Hematopoietic multipotent progenitor cell treated with erythropoietin and hydrocortisone succinate and interleukin-3 and kit ligand, for 4 days (in vitro differentiated cells): ENCODE data around the gene FOXF1.
A peak's percentile ranks its signal among the peaks of the same experiment; 100 is the strongest.

ENCODE experiments used
- DNase-seq: peaks from one replicate; pipeline ENCODE4 v3.0.0-alpha.2; 2015

FOXF1 gene

DNA sequence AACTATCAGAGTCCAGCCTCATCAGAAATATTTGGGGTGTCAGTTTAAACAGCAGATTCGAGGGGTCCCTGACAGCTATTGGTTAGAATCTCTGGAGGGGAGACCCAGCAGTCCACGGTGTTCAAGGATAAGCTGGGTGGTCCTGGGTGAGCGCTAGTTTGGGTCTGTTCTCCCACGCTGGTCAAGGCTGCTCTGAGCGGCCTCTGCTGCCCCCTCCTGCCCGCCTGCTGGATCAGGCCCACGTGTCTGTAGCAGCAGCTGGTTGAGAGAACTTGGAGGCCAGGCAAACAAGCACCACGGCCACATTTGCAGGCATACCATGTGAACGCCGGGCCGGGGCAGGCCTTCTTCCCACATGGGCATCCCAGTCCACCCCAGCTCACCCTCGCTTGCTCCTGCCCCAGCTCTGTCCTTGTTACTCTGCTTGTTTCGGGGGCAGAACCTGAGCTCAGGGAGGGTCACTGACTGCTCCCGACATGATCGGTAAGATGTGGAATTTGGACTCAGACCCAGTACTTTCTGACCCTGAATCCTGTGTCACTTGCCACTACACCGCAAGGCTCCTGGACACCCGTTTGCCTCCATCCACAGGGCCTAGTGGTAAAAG is 7.4 kb downstream of the FOXF1 start:
- peak; percentile 74 for DNase-seq

GRCh38 chr16:86519007-86519648 is 8.8 kb downstream of the FOXF1 start:
- no peak for DNase-seq

DNA sequence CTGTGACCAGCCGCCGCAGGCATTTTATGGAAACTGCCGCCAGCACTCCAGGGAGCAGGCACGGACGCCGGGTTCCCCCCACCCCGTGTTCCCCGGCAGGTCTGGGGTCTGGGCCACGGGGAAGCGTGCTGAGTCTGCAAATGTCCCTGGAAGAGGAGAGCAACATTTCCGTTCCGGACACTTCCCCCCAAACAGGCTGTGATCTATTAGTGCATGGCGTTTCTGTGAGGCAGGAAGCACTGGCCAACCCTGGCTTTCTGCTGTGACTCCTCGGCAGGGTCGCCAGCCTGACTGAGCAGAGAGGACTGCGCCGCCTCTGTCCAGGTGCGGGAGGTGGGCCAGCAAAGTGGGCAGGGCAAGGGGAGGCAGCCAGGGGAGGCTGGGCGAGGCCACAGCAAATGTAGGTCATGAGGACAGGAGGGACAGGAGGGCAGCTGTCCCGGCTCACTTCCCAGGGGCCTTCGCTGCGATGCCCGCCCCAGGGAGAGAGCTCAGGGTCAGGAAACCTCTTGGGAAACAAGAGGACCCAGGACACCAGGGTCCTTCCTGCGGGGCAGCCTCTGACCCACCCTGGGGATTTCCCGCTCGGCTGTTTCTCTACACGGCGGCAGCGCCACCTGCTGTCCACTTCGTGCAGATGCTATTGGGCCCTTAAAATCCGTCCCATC is 9.5 kb downstream of the FOXF1 start:
- peak; percentile 65 for DNase-seq

DNA sequence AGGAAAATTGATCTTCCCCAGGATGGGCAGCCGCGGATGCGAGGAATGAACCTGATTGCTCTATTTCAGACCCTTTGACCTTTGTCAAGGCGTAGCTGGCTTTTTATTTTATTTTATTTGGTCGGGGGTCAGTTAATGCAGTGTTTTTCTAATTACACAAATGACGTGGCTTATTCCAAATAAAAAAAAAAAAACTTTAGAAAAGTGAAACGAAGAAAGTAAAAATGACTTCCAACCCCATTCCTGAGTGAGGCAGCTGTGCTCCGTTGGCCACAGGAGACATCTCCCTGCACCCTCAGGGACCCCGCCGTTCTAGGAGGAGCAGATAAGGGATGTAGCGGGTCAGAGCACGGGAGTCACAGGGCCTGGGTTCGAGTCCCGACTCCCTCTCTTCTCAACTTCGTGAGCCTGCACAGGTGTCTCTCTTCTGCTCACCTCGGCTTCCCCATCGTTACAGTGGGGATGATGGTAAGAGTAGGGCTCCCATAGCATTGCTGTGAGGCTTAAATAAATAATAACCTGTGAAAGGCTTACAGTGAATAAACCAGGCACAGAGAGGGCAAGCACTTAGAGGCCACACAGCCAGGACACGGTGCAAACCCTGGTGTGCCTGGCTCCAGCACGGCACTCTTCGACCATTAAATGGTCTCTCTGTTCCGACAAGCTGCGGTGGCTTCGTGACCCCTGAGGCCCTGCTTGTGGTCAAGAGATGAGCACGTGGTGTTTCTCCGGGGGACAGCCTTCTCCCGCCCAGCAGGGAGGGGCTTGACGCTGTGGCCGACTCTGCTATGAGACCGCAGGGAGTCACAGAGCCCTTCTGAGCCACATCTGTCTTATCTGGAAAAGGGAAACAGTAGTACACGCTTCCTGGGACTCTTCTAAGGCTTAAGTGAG is 10.2 kb downstream of the FOXF1 start:
- no peak for DNase-seq

- no peak for DNase-seq
These were observed 11.2 kb downstream of the FOXF1 start for GRCh38 chr16:86521236-86522197.

- DNase-seq, result no peak
These were observed 12.3 kb downstream of the FOXF1 start for GRCh38 chr16:86522634-86523033.

GRCh38 chr16:86523166-86523740 is 12.9 kb downstream of the FOXF1 start:
- no peak for DNase-seq

DNA sequence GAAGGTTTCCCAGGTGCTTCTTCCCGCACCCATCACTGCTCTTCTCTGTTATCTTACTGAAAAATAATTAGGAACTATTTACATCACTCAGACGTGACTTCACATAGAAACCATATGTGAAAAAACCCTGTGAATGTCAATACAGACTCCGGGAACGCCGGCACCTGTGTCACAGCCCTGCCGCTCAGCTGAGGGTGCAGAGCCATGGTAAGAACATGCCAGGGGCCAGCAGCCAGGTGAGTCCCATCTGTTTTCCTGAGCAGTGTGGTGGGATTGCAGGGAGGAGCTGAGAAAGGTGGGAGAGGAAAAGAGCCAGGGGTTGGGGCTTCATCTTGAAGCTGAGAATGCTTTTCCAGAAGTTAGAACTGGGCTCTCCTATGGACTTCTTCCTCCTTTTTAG is 13.7 kb downstream of the FOXF1 start:
- DNase-seq, result no peak

GRCh38 chr16:86525696-86526095 is 15.4 kb downstream of the FOXF1 start:
- DNase-seq, result no peak

DNA sequence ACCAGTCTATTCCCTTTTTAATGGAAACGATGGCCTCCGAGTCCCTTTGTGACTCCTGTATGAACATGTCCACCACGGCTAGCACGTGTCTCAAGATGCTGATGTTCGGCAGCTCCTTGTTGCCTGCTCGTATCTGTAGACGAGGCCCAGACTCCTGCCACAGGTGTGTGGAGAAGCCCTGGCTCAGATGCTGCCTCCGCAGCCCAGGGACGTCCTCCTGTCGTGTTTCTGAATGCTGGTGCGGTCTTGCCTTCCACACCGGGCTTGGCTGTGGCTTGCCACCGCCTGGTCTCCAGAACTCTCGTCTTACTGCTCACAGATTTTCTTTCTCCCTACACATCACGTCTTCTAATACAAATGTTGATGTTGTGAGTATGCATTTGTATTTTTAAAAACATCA is 17.0 kb downstream of the FOXF1 start:
- no peak for DNase-seq

- no peak for DNase-seq
These were observed 18.0 kb downstream of the FOXF1 start for GRCh38 chr16:86528061-86528929.

GRCh38 chr16:86529160-86529559 is 18.8 kb downstream of the FOXF1 start:
- no peak for DNase-seq

DNA sequence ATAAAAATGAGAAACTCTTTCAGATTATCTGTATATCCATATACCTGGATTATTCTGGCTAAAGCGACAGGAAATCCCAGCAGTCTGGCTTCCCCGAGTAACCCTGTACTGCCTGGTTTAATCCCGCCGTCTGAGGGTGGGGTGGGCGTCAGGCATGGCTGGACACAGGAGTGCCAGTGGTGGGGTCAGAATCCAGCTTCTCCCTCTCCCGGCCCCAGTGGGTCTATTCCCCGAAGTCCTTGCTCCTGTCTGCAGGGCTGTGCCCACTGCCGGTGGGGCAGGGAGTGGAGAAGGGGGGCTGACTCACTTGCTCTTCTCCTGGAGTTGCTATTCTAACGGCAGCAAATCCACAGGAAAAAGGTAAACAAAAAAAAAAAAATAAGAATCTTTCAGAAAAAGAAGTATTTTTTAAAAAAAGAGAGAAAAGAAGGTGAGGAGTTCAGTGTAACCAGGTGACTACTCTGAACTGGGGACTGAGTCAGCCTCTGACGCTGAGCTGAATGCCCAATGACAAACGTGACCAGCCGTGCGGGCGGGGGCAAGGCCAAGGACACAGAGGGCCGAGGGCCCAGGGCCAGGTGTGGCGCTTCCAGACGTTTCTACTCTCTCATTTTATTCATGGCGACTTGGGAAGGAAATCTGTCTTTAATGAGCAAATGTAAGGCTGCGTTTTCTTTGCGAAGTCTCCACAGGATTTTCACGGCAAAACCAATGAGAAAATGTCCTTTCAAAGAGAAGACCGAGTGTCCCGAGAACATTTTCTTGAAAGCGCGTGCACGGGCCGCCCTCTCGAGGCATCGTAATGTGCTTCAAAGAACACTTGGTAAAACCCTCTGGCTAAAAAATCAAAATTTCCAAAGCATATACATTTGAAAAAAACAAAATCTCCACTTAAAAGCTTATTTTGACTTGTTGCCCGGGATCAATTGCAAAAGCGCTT is 20.2 kb downstream of the FOXF1 start:
- DNase-seq, result no peak

GRCh38 chr16:86531191-86531545 is 20.8 kb downstream of the FOXF1 start:
- no peak for DNase-seq

DNA sequence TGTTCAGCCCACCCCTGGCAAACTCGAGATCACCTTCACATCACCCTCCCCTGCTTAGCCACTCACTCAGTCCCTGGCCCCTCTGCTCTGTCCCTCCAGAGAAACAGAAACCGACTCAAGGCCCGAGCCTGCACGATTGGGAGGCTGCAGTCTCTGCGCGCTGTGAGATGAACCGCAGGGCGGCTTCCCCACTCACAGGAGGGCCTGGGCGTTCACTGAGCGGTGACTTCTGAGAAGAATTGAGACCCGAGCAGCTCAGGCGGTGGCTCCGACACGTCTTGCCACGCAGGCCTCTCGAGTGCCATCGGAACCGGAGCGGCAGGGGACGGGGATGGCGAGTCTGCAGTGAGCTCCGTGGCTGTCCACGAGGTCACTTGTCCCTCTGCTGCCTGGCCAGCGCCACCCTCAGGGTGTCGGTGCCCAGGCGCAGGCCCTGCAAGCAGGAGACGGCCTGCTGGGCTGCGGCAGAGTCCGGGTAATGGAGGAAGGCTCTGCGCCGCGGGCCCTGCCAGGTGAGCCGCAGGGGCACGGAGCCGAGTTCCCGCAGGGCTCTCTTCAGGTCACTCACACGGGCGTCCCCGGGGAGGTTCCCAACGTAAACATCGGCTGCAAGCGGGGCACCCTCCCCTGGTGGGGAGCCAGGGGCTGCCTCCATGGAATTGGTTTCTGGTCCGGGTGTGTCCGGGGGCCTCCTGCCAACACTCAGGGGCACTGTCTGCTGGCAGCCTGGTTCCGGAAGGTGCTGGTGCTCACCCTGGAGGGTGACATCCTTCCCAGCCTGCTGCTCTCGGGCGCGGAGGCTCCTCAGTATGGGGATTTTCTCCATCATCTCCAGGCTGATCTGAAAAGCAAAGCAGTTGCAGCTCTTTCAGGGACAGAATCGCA is 21.6 kb downstream of the FOXF1 start:
- DNase-seq, result no peak

DNA sequence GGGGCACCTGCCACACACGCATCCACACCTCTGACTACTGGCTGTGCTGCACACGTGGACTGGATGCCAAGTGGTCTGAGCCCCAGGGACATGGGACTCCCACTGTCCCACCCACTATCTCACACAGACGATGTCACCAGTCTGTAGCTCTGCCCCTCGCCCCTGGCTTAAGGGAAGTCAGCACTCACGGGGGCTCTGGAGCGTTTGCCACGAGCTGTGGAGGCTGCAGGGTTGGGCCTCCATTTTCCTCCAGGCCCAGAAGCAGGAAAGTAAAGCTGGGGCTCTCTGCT is 22.1 kb downstream of the FOXF1 start:
- no peak for DNase-seq

DNA sequence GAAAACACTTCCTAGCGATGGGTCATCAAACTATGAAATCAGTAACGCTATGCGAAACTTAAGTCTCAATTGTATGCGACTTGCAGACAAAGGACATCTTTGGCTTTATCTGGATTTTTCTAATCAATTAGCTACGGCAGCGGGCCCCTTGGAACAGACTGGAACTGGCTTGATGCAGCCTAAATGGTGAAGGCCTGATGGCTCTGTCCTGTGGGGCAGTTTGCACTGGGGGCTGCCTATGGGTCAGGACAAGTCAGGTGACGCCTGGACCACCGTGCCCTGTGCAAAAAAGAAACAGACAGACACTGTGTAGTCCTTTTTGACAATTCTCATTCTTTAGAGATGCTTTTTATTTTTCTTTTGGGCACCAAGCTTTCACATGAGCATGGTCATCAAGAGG is 22.7 kb downstream of the FOXF1 start:
- DNase-seq, result no peak

DNA sequence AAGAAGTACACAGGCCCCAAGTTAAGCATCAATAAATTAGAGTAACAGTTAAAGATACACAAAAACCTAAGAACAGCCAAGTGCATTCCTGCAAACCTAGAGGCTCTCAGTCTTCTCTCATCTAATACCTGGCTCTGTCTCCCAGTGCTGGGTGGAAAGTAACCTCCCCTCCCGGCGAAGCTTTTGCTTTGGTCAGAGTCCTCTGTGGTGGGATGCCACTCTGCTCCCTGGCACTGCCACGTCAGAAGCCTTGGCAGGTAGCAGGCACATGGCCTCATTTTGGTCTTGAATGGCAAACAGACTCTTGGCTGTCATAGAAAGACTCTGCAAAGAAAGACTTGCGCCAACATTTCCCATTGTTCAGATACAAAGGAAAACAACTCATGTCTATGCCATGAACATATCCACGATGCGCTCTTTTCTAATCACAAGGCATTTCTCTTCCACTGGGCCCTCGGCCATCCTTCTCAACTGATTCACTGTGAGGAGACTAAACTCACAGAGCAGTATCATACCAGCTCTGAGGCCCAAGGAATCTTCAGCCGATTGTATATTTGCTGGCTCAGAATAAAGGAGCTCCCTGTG is 23.5 kb downstream of the FOXF1 start:
- no peak for DNase-seq
